HCT116 (cell line): Measurements from ENCODE around the gene DDO.

ENCODE experiments used
- CBX3 ChIP-seq: IDR thresholded peaks from 2 replicates; pipeline ENCODE4 v1.6.1; 2012; ENCODE audit warnings: low read depth
- EGR1 ChIP-seq: IDR thresholded peaks from 2 replicates; pipeline ENCODE4 v1.6.1; 2012; ENCODE audit warnings: low read depth
- ELF1 ChIP-seq: IDR thresholded peaks from 2 replicates; pipeline ENCODE4 v1.6.1; 2012; ENCODE audit warnings: low read depth, borderline replicate concordance
- EZH2 ChIP-seq: fragments of 200-600 bp; sonication (generic); IDR thresholded peaks from 2 replicates; pipeline ENCODE4 v1.6.1; 2017; ENCODE audit warnings: antibody characterized with exemption, mixed run types
- EZH2phosphoT487 ChIP-seq: fragments of 200-600 bp; IDR thresholded peaks from 2 replicates; pipeline ENCODE4 v1.6.1; 2018; ENCODE audit warnings: antibody characterized with exemption, borderline replicate concordance
- FOSL1 ChIP-seq: IDR thresholded peaks from 2 replicates; pipeline ENCODE4 v1.6.1; 2012; ENCODE audit warnings: low read depth
- MAX ChIP-seq: IDR thresholded peaks from 2 replicates; pipeline ENCODE4 v1.6.1; 2012
- POLR2A ChIP-seq: IDR thresholded peaks from 2 replicates; pipeline ENCODE4 v1.7.0; 2011; ENCODE audit warnings: borderline replicate concordance; ENCODE audit not compliant: insufficient read depth, insufficient read length; ENCODE audit errors: extremely low read depth
- RAD21 ChIP-seq: IDR thresholded peaks from 2 replicates; pipeline ENCODE4 v1.6.1; 2012; ENCODE audit warnings: low read depth, mild to moderate bottlenecking
- SP1 ChIP-seq: IDR thresholded peaks from 2 replicates; pipeline ENCODE4 v1.6.1; 2012; ENCODE audit warnings: low read depth
- ZFX ChIP-seq: fragments of 450-650 bp; IDR thresholded peaks from 2 replicates; pipeline ENCODE4 v1.6.1; 2017
- TF ChIP-seq, protein P1 (sequence below), 3 experiments: fragments of 200-600 bp in 1 of 3; sonication (generic) in 1 of 3; IDR thresholded peaks in 2 of 3; conservative IDR thresholded peaks in 1 of 3; 2 replicates each; pipeline ENCODE4 v1.5.1; 2012 to 2017; ENCODE audit warnings: low read depth in 2 of 3, low read length in 2 of 3, antibody characterized with exemption in 1 of 3, borderline replicate concordance in 1 of 3, control low read depth in 1 of 3, mild to moderate bottlenecking in 1 of 3, mixed read lengths in 1 of 3, mixed run types in 1 of 3, moderate library complexity in 1 of 3; ENCODE audit not compliant: insufficient read depth in 1 of 3
- TF ChIP-seq, protein P2 (sequence below): IDR thresholded peaks from 2 replicates; pipeline ENCODE4 v1.6.1; 2011; ENCODE audit warnings: mild to moderate bottlenecking, low read length, moderate library complexity; ENCODE audit not compliant: insufficient replicate concordance; ENCODE audit errors: extremely low read depth

- TF ChIP-seq, protein P1, sequence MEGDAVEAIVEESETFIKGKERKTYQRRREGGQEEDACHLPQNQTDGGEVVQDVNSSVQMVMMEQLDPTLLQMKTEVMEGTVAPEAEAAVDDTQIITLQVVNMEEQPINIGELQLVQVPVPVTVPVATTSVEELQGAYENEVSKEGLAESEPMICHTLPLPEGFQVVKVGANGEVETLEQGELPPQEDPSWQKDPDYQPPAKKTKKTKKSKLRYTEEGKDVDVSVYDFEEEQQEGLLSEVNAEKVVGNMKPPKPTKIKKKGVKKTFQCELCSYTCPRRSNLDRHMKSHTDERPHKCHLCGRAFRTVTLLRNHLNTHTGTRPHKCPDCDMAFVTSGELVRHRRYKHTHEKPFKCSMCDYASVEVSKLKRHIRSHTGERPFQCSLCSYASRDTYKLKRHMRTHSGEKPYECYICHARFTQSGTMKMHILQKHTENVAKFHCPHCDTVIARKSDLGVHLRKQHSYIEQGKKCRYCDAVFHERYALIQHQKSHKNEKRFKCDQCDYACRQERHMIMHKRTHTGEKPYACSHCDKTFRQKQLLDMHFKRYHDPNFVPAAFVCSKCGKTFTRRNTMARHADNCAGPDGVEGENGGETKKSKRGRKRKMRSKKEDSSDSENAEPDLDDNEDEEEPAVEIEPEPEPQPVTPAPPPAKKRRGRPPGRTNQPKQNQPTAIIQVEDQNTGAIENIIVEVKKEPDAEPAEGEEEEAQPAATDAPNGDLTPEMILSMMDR (IDR thresholded peaks at IDR 0.05 in 2 of 3, conservative IDR thresholded peaks at IDR 0.05 in 1 of 3; ENCODE audit: borderline replicate concordance in 1 of 3, insufficient read depth in 1 of 3, low read depth in 2 of 3, low read length in 2 of 3): no peak
- TF ChIP-seq EZH2phosphoT487 (no peak), EZH2 (no peak), SP1 (no peak), POLR2A (no peak), FOSL1 (no peak), EGR1 (no peak), MAX (no peak), CBX3 (no peak), ZFX (no peak), RAD21 (no peak), ELF1 (no peak)
- TF ChIP-seq, protein P2, sequence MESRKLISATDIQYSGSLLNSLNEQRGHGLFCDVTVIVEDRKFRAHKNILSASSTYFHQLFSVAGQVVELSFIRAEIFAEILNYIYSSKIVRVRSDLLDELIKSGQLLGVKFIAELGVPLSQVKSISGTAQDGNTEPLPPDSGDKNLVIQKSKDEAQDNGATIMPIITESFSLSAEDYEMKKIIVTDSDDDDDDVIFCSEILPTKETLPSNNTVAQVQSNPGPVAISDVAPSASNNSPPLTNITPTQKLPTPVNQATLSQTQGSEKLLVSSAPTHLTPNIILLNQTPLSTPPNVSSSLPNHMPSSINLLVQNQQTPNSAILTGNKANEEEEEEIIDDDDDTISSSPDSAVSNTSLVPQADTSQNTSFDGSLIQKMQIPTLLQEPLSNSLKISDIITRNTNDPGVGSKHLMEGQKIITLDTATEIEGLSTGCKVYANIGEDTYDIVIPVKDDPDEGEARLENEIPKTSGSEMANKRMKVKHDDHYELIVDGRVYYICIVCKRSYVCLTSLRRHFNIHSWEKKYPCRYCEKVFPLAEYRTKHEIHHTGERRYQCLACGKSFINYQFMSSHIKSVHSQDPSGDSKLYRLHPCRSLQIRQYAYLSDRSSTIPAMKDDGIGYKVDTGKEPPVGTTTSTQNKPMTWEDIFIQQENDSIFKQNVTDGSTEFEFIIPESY: no peak
These were observed 34.1 kb upstream of the DDO start for GRCh38 chr6:110449541-110449895.
